Prostate gland (tissue), 2 donors: ENCODE data around the gene GLTP. TPM values are rescaled to one million over a fixed set of nuclear protein-coding genes. Genes with fewer than 3 reads are reported as not detected.

Source experiments
- DNase-seq: peaks from one replicate; pipeline ENCODE4 v3.0.0-alpha.2; 2019; ENCODE audit warnings: low spot score
- H3K27ac ChIP-seq, 2 donors: fragments of 200-600 bp; sonication (generic); 2 replicates each; pipeline ENCODE4 v1.5.1; 2017 to 2019
- H3K27me3 ChIP-seq: fragments of 200-600 bp; sonication (generic); replicated peaks from 2 replicates; pipeline ENCODE4 v1.5.1; 2019; ENCODE audit not compliant: insufficient read depth
- H3K36me3 ChIP-seq, 2 donors: fragments of 200-600 bp; sonication (generic); 1 replicate in 1 of 2; 2 replicates in 1 of 2; pipeline versions ENCODE4 v1.5.1 to v1.8.1; 2017 to 2019
- H3K4me1 ChIP-seq: fragments of 200-600 bp; sonication (generic); replicated peaks from 2 replicates; pipeline ENCODE4 v1.5.1; 2019
- H3K4me3 ChIP-seq, 2 donors: fragments of 200-600 bp; sonication (generic); 2 replicates each; pipeline ENCODE4 v1.5.1; 2017 to 2019
- H3K9me3 ChIP-seq: fragments of 200-600 bp; sonication (generic); 2 replicates; pipeline ENCODE4 v1.5.1; 2017
- CTCF ChIP-seq, 4 experiments: fragments of 200-600 bp in 2 of 4; fragments of 450-650 bp in 2 of 4; sonication (generic) in 2 of 4; IDR thresholded peaks; 1 replicate in 3 of 4; 2 replicates in 1 of 4; pipeline ENCODE4 v1.5.1; 2016 to 2019; ENCODE audit warnings: antibody characterized with exemption in 4 of 4, mild to moderate bottlenecking in 2 of 4, moderate library complexity in 2 of 4
- POLR2A ChIP-seq: fragments of 450-650 bp; IDR thresholded peaks from one replicate; pipeline ENCODE4 v1.6.1; 2016; ENCODE audit warnings: antibody characterized with exemption, mild to moderate bottlenecking
- POLR2AphosphoS5 ChIP-seq: sonication (generic); formaldehyde crosslinking; IDR thresholded peaks from one replicate; pipeline ENCODE4 v1.6.1; 2017; ENCODE audit warnings: antibody characterized with exemption
- WGBS: methylation state at CpG from one replicate; pipeline ENCODE4 v1.1.5; 2018; 5-methylcytosine and 5-hydroxymethylcytosine counted together
- intact Hi-C: fragments of 100-400 bp; cut with DNase I; formaldehyde crosslinking; loops from one replicate; pipeline ENCODE4 v1.14.2; 2022
- total RNA-seq, 2 donors: library from RNA; depleted of rRNA; stranded (reverse); fragments of >200 nt; gene quantifications; one replicate each; pipeline ENCODE4 v1.1.0, GENCODE V29; 2016

The GLTP gene
- total RNA-seq, 2 donors from 2014 or later, result 67.2 to 87.1 TPM

- 94% methylated on average over 7 of the region's 8 CpGs for WGBS
Measured at GRCh38 chr12:109926016-109926415, 45.7 kb upstream of the GLTP start.

GRCh38 chr12:109925185-109925840 is 45.0 kb upstream of the GLTP start:
- no peak for DNase-seq
- H3K4me1 ChIP-seq, result no peaks in the 10 kb centered on the region
- H3K4me3 ChIP-seq, result no peak overlapping the region
- intact Hi-C loops, result no loop called here
- 64% methylated on average over 17 of the region's 20 CpGs for WGBS
- no peak overlapping the region for H3K27ac ChIP-seq
- H3K36me3 ChIP-seq, result no peaks in the 10 kb centered on the region
- TF ChIP-seq CTCF (IDR thresholded peaks at IDR 0.05) (no peak), POLR2A (no peak), POLR2AphosphoS5 (no peak)
- H3K9me3 ChIP-seq, result no peaks in the 10 kb centered on the region
- no peaks in the 10 kb centered on the region for H3K27me3 ChIP-seq

More at GRCh38 chr12:109926016-109926415, 45.7 kb upstream of the GLTP start:
- intact Hi-C loops, result no loop called here
- H3K4me3 ChIP-seq, result no peak overlapping the region
- H3K4me1 ChIP-seq, result no peaks in the 10 kb centered on the region
- no peaks in the 10 kb centered on the region for H3K27me3 ChIP-seq
- H3K27ac ChIP-seq, result no peak overlapping the region
- TF ChIP-seq POLR2A (no peak), CTCF (IDR thresholded peaks at IDR 0.05) (no peak), POLR2AphosphoS5 (no peak)
- H3K36me3 ChIP-seq, result no peaks in the 10 kb centered on the region
- no peak for DNase-seq
- H3K9me3 ChIP-seq, result no peaks in the 10 kb centered on the region

- H3K27ac ChIP-seq, result no peak overlapping the region
- no peaks in the 10 kb centered on the region for H3K4me1 ChIP-seq
- whole genome bisulfite sequencing, result 80% methylated on average over 17 of the region's 17 CpGs
- H3K9me3 ChIP-seq, result no peaks in the 10 kb centered on the region
- no peaks in the 10 kb centered on the region for H3K27me3 ChIP-seq
- intact Hi-C loops, result no loop called here
- DNase-seq, result no peak
- no peak overlapping the region for H3K4me3 ChIP-seq
- H3K36me3 ChIP-seq, result no peaks in the 10 kb centered on the region
- no peak for TF ChIP-seq POLR2A
- no peak for TF ChIP-seq CTCF (IDR thresholded peaks at IDR 0.05)
- no peak for TF ChIP-seq POLR2AphosphoS5
Measured at GRCh38 chr12:109923481-109924245, 43.3 kb upstream of the GLTP start.

GRCh38 chr12:109923038-109923437 is 42.7 kb upstream of the GLTP start:
- intact Hi-C loops, result no loop called here
- Histone ChIP-seq H3K27me3 (no peaks in the 10 kb centered on the region), H3K36me3 (no peaks in the 10 kb centered on the region), H3K27ac (no peak overlapping the region), H3K4me3 (no peak overlapping the region), H3K9me3 (no peaks in the 10 kb centered on the region), H3K4me1 (no peaks in the 10 kb centered on the region)
- DNase-seq, result no peak
- WGBS, result 84% methylated on average over 5 of the region's 5 CpGs
- TF ChIP-seq POLR2A (no peak), POLR2AphosphoS5 (no peak), CTCF (IDR thresholded peaks at IDR 0.05) (no peak)

GRCh38 chr12:109921982-109922381 is 41.6 kb upstream of the GLTP start:
- WGBS, result 70% methylated on average over 4 of the region's 4 CpGs
- H3K27me3 ChIP-seq, result no peaks in the 10 kb centered on the region

More at GRCh38 chr12:109921982-109922381, 41.6 kb upstream of the GLTP start:
- intact Hi-C loops, result no loop called here
- TF ChIP-seq POLR2AphosphoS5, result no peak
- TF ChIP-seq CTCF (IDR thresholded peaks at IDR 0.05), result no peak
- TF ChIP-seq POLR2A, result no peak
- no peak overlapping the region for H3K27ac ChIP-seq
- H3K36me3 ChIP-seq, result no peaks in the 10 kb centered on the region
- no peaks in the 10 kb centered on the region for H3K4me1 ChIP-seq
- DNase-seq, result no peak
- no peaks in the 10 kb centered on the region for H3K9me3 ChIP-seq
- H3K4me3 ChIP-seq, result no peak overlapping the region
